Measurements from ENCODE around the gene BABAM1.

DNA sequence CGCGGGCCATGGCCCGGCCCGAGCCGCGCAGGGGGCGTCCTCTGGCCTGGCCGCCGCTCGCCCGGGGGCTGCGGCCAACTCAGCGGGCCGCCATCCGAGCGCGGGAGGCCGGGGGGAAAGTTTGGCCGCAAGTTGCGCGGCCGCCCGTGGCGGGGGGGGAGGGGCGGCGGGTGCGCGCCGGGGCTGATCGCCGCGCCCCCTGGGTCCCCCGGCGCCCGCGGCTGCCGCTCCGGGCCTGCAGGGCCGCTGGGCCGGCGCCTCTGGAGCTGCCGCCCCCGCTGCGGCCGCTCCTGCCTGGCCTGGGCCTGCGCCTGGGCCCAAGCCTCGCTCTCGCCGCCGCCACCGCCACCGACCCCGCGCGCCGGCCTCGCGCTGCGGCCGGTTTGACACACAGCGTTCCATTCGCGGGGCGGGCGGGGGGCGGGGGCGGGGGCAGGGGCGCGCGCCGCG lies 21.7 kb upstream of the BABAM1 start, which contains the start of gene NR2F6:
- TF ChIP-seq CTCF (IDR thresholded peaks at IDR 0.05) (no peak), EP300 (IDR thresholded peaks at IDR 0.05) (no peak), POLR2A (IDR thresholded peaks at IDR 0.05) (no peak), POLR2AphosphoS5 (IDR thresholded peaks at IDR 0.05) (no peak)

Measured in suprapubic skin (tissue), 4 donors.